BLaER1 treated with 17β-estradiol and CSF1 and Interleukin-3, amounts not matched to agents 10 nM and 100 nM (cell line): ENCODE results near the gene PXMP4.

ENCODE experiments used
- H3K27ac ChIP-seq, 11 experiments: shearing (Covaris generic); formaldehyde crosslinking; 2 replicates each; pipeline ENCODE4 v1.8.1; 2022
- H3K27me3 ChIP-seq, 11 experiments: shearing (Covaris generic); formaldehyde crosslinking; 2 replicates each; pipeline ENCODE4 v1.8.1; 2022
- H3K36me3 ChIP-seq, 11 experiments: shearing (Covaris generic); formaldehyde crosslinking; 2 replicates each; pipeline ENCODE4 v1.8.1; 2022
- H3K4me1 ChIP-seq, 10 experiments: shearing (Covaris generic); formaldehyde crosslinking; 2 replicates each; pipeline ENCODE4 v1.8.1; 2022
- H3K4me2 ChIP-seq, 11 experiments: shearing (Covaris generic); formaldehyde crosslinking; 2 replicates each; pipeline ENCODE4 v1.8.1; 2022
- H3K4me3 ChIP-seq, 10 experiments: shearing (Covaris generic); formaldehyde crosslinking; 2 replicates each; pipeline ENCODE4 v1.8.1; 2022
- H3K9ac ChIP-seq, 11 experiments: shearing (Covaris generic); formaldehyde crosslinking; 2 replicates each; pipeline ENCODE4 v1.8.1; 2022
- H3K9me3 ChIP-seq, 11 experiments: shearing (Covaris generic); formaldehyde crosslinking; replicated peaks in 1 of 11; 2 replicates each; pipeline ENCODE4 v1.8.1; 2022
- H4K20me1 ChIP-seq, 11 experiments: shearing (Covaris generic); formaldehyde crosslinking; 2 replicates each; pipeline ENCODE4 v1.8.1; 2022
- Cebpa-rat ChIP-seq, 11 experiments: shearing (Covaris generic); IDR thresholded peaks; 2 replicates each; pipeline ENCODE4 v1.8.1; 2022

PXMP4 gene

GRCh38 chr20:33681728-33682353, 38.3 kb downstream of the PXMP4 start:
- no peak for TF ChIP-seq Cebpa-rat (IDR thresholded peaks at IDR 0.05)
- Histone ChIP-seq H3K27ac (peak overlapping the region in 2 of 11 experiments; percentile 7 to 17; a peak in 1 of 22 replicates), H3K27me3 (no peaks in the 10 kb centered on the region), H3K4me3 (no peak overlapping the region), H3K36me3 (peaks cover 0 to 72% (median 47%) of the 10 kb centered on the region in 11 experiments; a peak in 17 of 22 replicates), H4K20me1 (peaks cover 0 to 88% (median 81%) of the 10 kb centered on the region in 11 experiments; a peak in 18 of 22 replicates), H3K4me1 (peaks cover 21 to 71% (median 65%) of the 10 kb centered on the region in 10 experiments), H3K9ac (peak overlapping the region in 4 of 11 experiments; percentile 19 to 48 (median 36); a peak in 3 of 22 replicates), H3K9me3 (no peaks in the 10 kb centered on the region), H3K4me2 (peak overlapping the region in 8 of 11 experiments; percentile 30 to 96 (median 75); a peak in 16 of 22 replicates)

- H3K4me2 ChIP-seq = peak overlapping the region in 8 of 11 experiments; percentile 29 to 93 (median 58); a peak in 15 of 22 replicates
- no peak overlapping the region for H3K4me3 ChIP-seq
- no peaks in the 10 kb centered on the region for H3K9me3 ChIP-seq
- H4K20me1 ChIP-seq = peaks cover 0 to 94% (median 82%) of the 10 kb centered on the region in 11 experiments; a peak in 18 of 22 replicates
- TF ChIP-seq Cebpa-rat (IDR thresholded peaks at IDR 0.05) = no peak
- peaks cover 0 to 77% (median 53%) of the 10 kb centered on the region in 11 experiments; a peak in 17 of 22 replicates for H3K36me3 ChIP-seq
- H3K9ac ChIP-seq = peak overlapping the region in 4 of 11 experiments; percentile 26 to 60 (median 58); a peak in 2 of 22 replicates
- H3K4me1 ChIP-seq = peaks cover 18 to 67% (median 61%) of the 10 kb centered on the region in 10 experiments
- no peaks in the 10 kb centered on the region for H3K27me3 ChIP-seq
- H3K27ac ChIP-seq = peak overlapping the region in 2 of 11 experiments; percentile 7 to 17; a peak in 3 of 22 replicates
These were observed 38.8 kb downstream of the PXMP4 start for GRCh38 chr20:33681288-33681687.

- Histone ChIP-seq H3K36me3 (peaks cover 0 to 83% (median 58%) of the 10 kb centered on the region in 11 experiments; a peak in 17 of 22 replicates), H3K4me2 (peak overlapping the region in 7 of 11 experiments; percentile 29 to 93 (median 59); a peak in 14 of 22 replicates), H4K20me1 (peaks cover 0 to 100% (median 84%) of the 10 kb centered on the region in 11 experiments; a peak in 18 of 22 replicates), H3K4me3 (no peak overlapping the region), H3K9ac (peak overlapping the region in 5 of 11 experiments; percentile 31 to 60 (median 56); a peak in 4 of 22 replicates), H3K27ac (peak overlapping the region in 1 of 11 experiments; percentile 49; a peak in 2 of 22 replicates), H3K9me3 (no peaks in the 10 kb centered on the region), H3K27me3 (no peaks in the 10 kb centered on the region), H3K4me1 (peaks cover 18 to 68% (median 62%) of the 10 kb centered on the region in 10 experiments)
- no peak for TF ChIP-seq Cebpa-rat (IDR thresholded peaks at IDR 0.05)
These were observed 39.4 kb downstream of the PXMP4 start for GRCh38 chr20:33680686-33681085.

GRCh38 chr20:33679758-33680485, 40.2 kb downstream of the PXMP4 start:
- Histone ChIP-seq H3K4me2 (peak overlapping the region in 9 of 11 experiments; percentile 5 to 93 (median 58); a peak in 15 of 22 replicates), H4K20me1 (peaks cover 0 to 99% (median 84%) of the 10 kb centered on the region in 11 experiments; a peak in 18 of 22 replicates), H3K4me1 (peaks cover 15 to 66% (median 58%) of the 10 kb centered on the region in 10 experiments), H3K36me3 (peaks cover 0 to 85% (median 58%) of the 10 kb centered on the region in 11 experiments; a peak in 17 of 22 replicates), H3K27me3 (no peaks in the 10 kb centered on the region), H3K9me3 (no peaks in the 10 kb centered on the region), H3K4me3 (peak overlapping the region in 1 of 10 experiments; percentile 22; a peak in 1 of 20 replicates), H3K9ac (peak overlapping the region in 7 of 11 experiments; percentile 3 to 60 (median 48); a peak in 8 of 22 replicates), H3K27ac (peak overlapping the region in 4 of 11 experiments; percentile 19 to 49 (median 32); a peak in 8 of 22 replicates)
- no peak for TF ChIP-seq Cebpa-rat (IDR thresholded peaks at IDR 0.05)

- Histone ChIP-seq H3K4me3 (no peak overlapping the region), H3K9me3 (no peaks in the 10 kb centered on the region), H3K9ac (peak overlapping the region in 1 of 11 experiments; percentile 29; a peak in 1 of 22 replicates), H3K4me1 (peaks cover 18 to 62% (median 53%) of the 10 kb centered on the region in 10 experiments), H4K20me1 (peaks cover 0 to 88% (median 67%) of the 10 kb centered on the region in 11 experiments; a peak in 18 of 22 replicates), H3K27ac (no peak overlapping the region), H3K36me3 (peaks cover 0 to 72% (median 53%) of the 10 kb centered on the region in 11 experiments; a peak in 17 of 22 replicates), H3K4me2 (no peak overlapping the region), H3K27me3 (no peaks in the 10 kb centered on the region)
- TF ChIP-seq Cebpa-rat (IDR thresholded peaks at IDR 0.05) = no peak
These were observed 42.0 kb downstream of the PXMP4 start for GRCh38 chr20:33677991-33678702.

GRCh38 chr20:33676652-33677645, 43.2 kb downstream of the PXMP4 start:
- Histone ChIP-seq H3K4me3 (no peak overlapping the region), H3K4me2 (no peak overlapping the region), H3K27ac (no peak overlapping the region), H3K4me1 (peaks cover 30 to 62% (median 53%) of the 10 kb centered on the region in 10 experiments), H3K9ac (no peak overlapping the region; a peak in 1 of 22 replicates), H3K9me3 (no peaks in the 10 kb centered on the region), H3K36me3 (peaks cover 0 to 60% (median 49%) of the 10 kb centered on the region in 11 experiments; a peak in 17 of 22 replicates), H3K27me3 (no peaks in the 10 kb centered on the region), H4K20me1 (peaks cover 0 to 86% (median 63%) of the 10 kb centered on the region in 11 experiments; a peak in 19 of 22 replicates)
- no peak for TF ChIP-seq Cebpa-rat (IDR thresholded peaks at IDR 0.05)

- Histone ChIP-seq H3K36me3 (peaks cover 0 to 57% (median 51%) of the 10 kb centered on the region in 11 experiments; a peak in 19 of 22 replicates), H3K27me3 (no peaks in the 10 kb centered on the region), H3K27ac (no peak overlapping the region), H3K4me2 (no peak overlapping the region), H3K9ac (peak overlapping the region in 1 of 11 experiments; percentile 44; a peak in 3 of 22 replicates), H4K20me1 (peaks cover 0 to 79% (median 56%) of the 10 kb centered on the region in 11 experiments; a peak in 19 of 22 replicates), H3K9me3 (no peaks in the 10 kb centered on the region), H3K4me3 (no peak overlapping the region), H3K4me1 (peaks cover 37 to 64% (median 55%) of the 10 kb centered on the region in 10 experiments)
- no peak for TF ChIP-seq Cebpa-rat (IDR thresholded peaks at IDR 0.05)
These were observed 44.0 kb downstream of the PXMP4 start for GRCh38 chr20:33676121-33676520.
